Measurements from ENCODE around the gene IL15RA.
"Not testable (repeated sequence)": the region's sequence is repeated elsewhere in the genome, so short reads cannot be mapped to it uniquely, and the experiment has no call there.

The IL15RA gene

GRCh38 chr10:5947471-5948207 lies 29.7 kb downstream of the IL15RA start:
- DNase-seq = no peak

- DNase-seq = no peak
Measured at GRCh38 chr10:5946786-5947185, 30.6 kb downstream of the IL15RA start.

- DNase-seq = not testable (repeated sequence)
Measured at GRCh38 chr10:5946419-5946775, 30.9 kb downstream of the IL15RA start.

- no peak for DNase-seq
Measured at GRCh38 chr10:5945561-5946418, 31.6 kb downstream of the IL15RA start.

- no peak for DNase-seq
Measured at GRCh38 chr10:5945190-5945509, 32.2 kb downstream of the IL15RA start.

- peak; percentile 3 for DNase-seq
Measured at GRCh38 chr10:5944389-5945189, 32.8 kb downstream of the IL15RA start.

- no peak for DNase-seq
Measured at GRCh38 chr10:5943536-5943935, 33.8 kb downstream of the IL15RA start.

GRCh38 chr10:5942474-5942873 lies 34.9 kb downstream of the IL15RA start:
- no peak for DNase-seq

GRCh38 chr10:5942001-5942400 lies 35.3 kb downstream of the IL15RA start:
- DNase-seq = no peak

- DNase-seq = no peak
Measured at GRCh38 chr10:5941579-5941978, 35.8 kb downstream of the IL15RA start.

GRCh38 chr10:5940807-5941218 lies 36.5 kb downstream of the IL15RA start:
- no peak for DNase-seq

GRCh38 chr10:5938291-5938690 lies 39.1 kb downstream of the IL15RA start:
- DNase-seq = no peak

- no peak for DNase-seq
Measured at GRCh38 chr10:5937016-5937415, 40.3 kb downstream of the IL15RA start.

- no peak for DNase-seq
Measured at GRCh38 chr10:5935628-5936027, 41.7 kb downstream of the IL15RA start.

- no peak for DNase-seq
Measured at GRCh38 chr10:5933909-5934546, 43.3 kb downstream of the IL15RA start.

GRCh38 chr10:5932345-5932744 lies 45.0 kb downstream of the IL15RA start:
- no peak for DNase-seq

GRCh38 chr10:5930272-5930671 lies 47.1 kb downstream of the IL15RA start:
- DNase-seq = no peak

GRCh38 chr10:5929442-5929841 lies 47.9 kb downstream of the IL15RA start:
- DNase-seq = no peak

GRCh38 chr10:5927306-5927705 lies 50.0 kb downstream of the IL15RA start:
- DNase-seq = no peak

- no peak for DNase-seq
Measured at GRCh38 chr10:5924889-5925288, 52.5 kb downstream of the IL15RA start.

GRCh38 chr10:5921746-5922145 lies 55.6 kb downstream of the IL15RA start:
- no peak for DNase-seq

GRCh38 chr10:5919568-5919967 lies 57.8 kb downstream of the IL15RA start:
- DNase-seq = no peak

- DNase-seq = no peak
Measured at GRCh38 chr10:5918763-5919162, 58.6 kb downstream of the IL15RA start.

All from DMS79 treated with DMSO at 0.1 percent for 48 hours (cell line).